Measurements from ENCODE around the gene FBXO38. TPM values are rescaled to one million over a fixed set of nuclear protein-coding genes. Genes with fewer than 3 reads are reported as not detected.

The FBXO38 gene
- total RNA-seq, 3 donors from 2014 or later, result 50.6 to 80.9 (median 67.5) TPM

- intact Hi-C loops (cut with DNase I; ENCODE audit: low total_unique reads), result no loop called here
- TF ChIP-seq POLR2AphosphoS5 (IDR thresholded peaks at IDR 0.05), result no peak
- no peak for TF ChIP-seq CTCF (IDR thresholded peaks at IDR 0.05)
- no peak for TF ChIP-seq POLR2A (IDR thresholded peaks at IDR 0.05)
- Histone ChIP-seq H3K4me1 (no peaks in the 10 kb centered on the region), H3K9me3 (no peaks in the 10 kb centered on the region), H3K36me3 (peaks cover 16% of the 10 kb centered on the region), H3K27ac (no peak overlapping the region), H3K27me3 (no peaks in the 10 kb centered on the region), H3K4me3 (no peak overlapping the region)
- no peak for DNase-seq (ENCODE audit: low spot score in 2 of 2)
Measured at GRCh38 chr5:148408092-148408491, 24.3 kb downstream of the FBXO38 start.

GRCh38 chr5:148412124-148412523, 28.4 kb downstream of the FBXO38 start:
- TF ChIP-seq POLR2AphosphoS5 (IDR thresholded peaks at IDR 0.05) (no peak), POLR2A (IDR thresholded peaks at IDR 0.05) (no peak), CTCF (IDR thresholded peaks at IDR 0.05) (no peak)
- Histone ChIP-seq H3K36me3 (peaks cover 16% of the 10 kb centered on the region), H3K4me1 (no peaks in the 10 kb centered on the region), H3K27me3 (no peaks in the 10 kb centered on the region), H3K27ac (no peak overlapping the region), H3K9me3 (no peaks in the 10 kb centered on the region), H3K4me3 (no peak overlapping the region)
- DNase-seq (ENCODE audit: low spot score in 2 of 2), result no peak
- intact Hi-C loops (cut with DNase I; ENCODE audit: low total_unique reads), result no loop called here

- intact Hi-C loops (cut with DNase I; ENCODE audit: low total_unique reads), result no loop called here
- no peak overlapping the region for H3K4me3 ChIP-seq
- H3K9me3 ChIP-seq, result no peaks in the 10 kb centered on the region
- no peak for TF ChIP-seq POLR2AphosphoS5 (IDR thresholded peaks at IDR 0.05)
- no peak for TF ChIP-seq POLR2A (IDR thresholded peaks at IDR 0.05)
- TF ChIP-seq CTCF (IDR thresholded peaks at IDR 0.05), result no peak
- H3K36me3 ChIP-seq, result peaks cover 28% of the 10 kb centered on the region
- H3K4me1 ChIP-seq, result no peaks in the 10 kb centered on the region
- DNase-seq (ENCODE audit: low spot score in 2 of 2), result no peak
- H3K27me3 ChIP-seq, result no peaks in the 10 kb centered on the region
- H3K27ac ChIP-seq, result no peak overlapping the region
Measured at GRCh38 chr5:148414833-148415232, 31.1 kb downstream of the FBXO38 start.

GRCh38 chr5:148416416-148416815, 32.7 kb downstream of the FBXO38 start:
- H3K9me3 ChIP-seq, result no peaks in the 10 kb centered on the region
- H3K27ac ChIP-seq, result no peak overlapping the region
- H3K4me3 ChIP-seq, result no peak overlapping the region
- intact Hi-C loops (cut with DNase I; ENCODE audit: low total_unique reads), result no loop called here
- DNase-seq (ENCODE audit: low spot score in 2 of 2), result no peak
- no peaks in the 10 kb centered on the region for H3K27me3 ChIP-seq
- no peaks in the 10 kb centered on the region for H3K4me1 ChIP-seq
- no peak for TF ChIP-seq POLR2AphosphoS5 (IDR thresholded peaks at IDR 0.05)
- no peak for TF ChIP-seq CTCF (IDR thresholded peaks at IDR 0.05)
- no peak for TF ChIP-seq POLR2A (IDR thresholded peaks at IDR 0.05)
- peaks cover 21% of the 10 kb centered on the region for H3K36me3 ChIP-seq

- Histone ChIP-seq H3K9me3 (no peaks in the 10 kb centered on the region), H3K36me3 (peaks cover 20% of the 10 kb centered on the region), H3K4me1 (no peaks in the 10 kb centered on the region), H3K4me3 (no peak overlapping the region), H3K27ac (no peak overlapping the region), H3K27me3 (no peaks in the 10 kb centered on the region)
- intact Hi-C loops (cut with DNase I; ENCODE audit: low total_unique reads), result no loop called here
- no peak for DNase-seq (ENCODE audit: low spot score in 2 of 2)
- TF ChIP-seq POLR2AphosphoS5 (IDR thresholded peaks at IDR 0.05) (no peak), POLR2A (IDR thresholded peaks at IDR 0.05) (no peak), CTCF (IDR thresholded peaks at IDR 0.05) (no peak)
Measured at GRCh38 chr5:148416921-148417320, 33.2 kb downstream of the FBXO38 start.

All from breast epithelium (tissue), 4 donors.